WERI-Rb-1 (cell line): ENCODE results near the gene ATP9A.

Experiments
- DNase-seq: peaks from one replicate; pipeline ENCODE4 v3.0.0-alpha.2; 2020
- H3K27ac ChIP-seq: fragments of 250-450 bp; sonication (Bioruptor Pico); 2 replicates; pipeline ENCODE4 v1.5.1; 2020; ENCODE audit warnings: mild to moderate bottlenecking, moderate library complexity
- H3K27me3 ChIP-seq: fragments of 250-450 bp; sonication (Bioruptor Pico); 2 replicates; pipeline ENCODE4 v1.5.1; 2021; ENCODE audit warnings: mild to moderate bottlenecking, low read depth, moderate library complexity; ENCODE audit not compliant: insufficient read depth, severe bottlenecking
- H3K36me3 ChIP-seq: fragments of 250-450 bp; sonication (Bioruptor Pico); 2 replicates; pipeline ENCODE4 v1.5.1; 2020; ENCODE audit warnings: mild to moderate bottlenecking, moderate library complexity
- H3K4me3 ChIP-seq: 2 replicates; pipeline ENCODE4 v1.5.1; 2011; ENCODE audit warnings: low read depth, mild to moderate bottlenecking, control low read depth, low read length
- H3K9me3 ChIP-seq: fragments of 250-450 bp; sonication (Bioruptor Pico); 2 replicates; pipeline ENCODE4 v1.5.1; 2021; ENCODE audit warnings: mild to moderate bottlenecking, moderate library complexity; ENCODE audit not compliant: severe bottlenecking
- TF ChIP-seq, protein P1 (sequence below): IDR thresholded peaks from 2 replicates; pipeline ENCODE4 v1.5.1; 2011; ENCODE audit warnings: low read depth, mild to moderate bottlenecking, control low read depth, inconsistent platforms, low read length

ATP9A gene

DNA sequence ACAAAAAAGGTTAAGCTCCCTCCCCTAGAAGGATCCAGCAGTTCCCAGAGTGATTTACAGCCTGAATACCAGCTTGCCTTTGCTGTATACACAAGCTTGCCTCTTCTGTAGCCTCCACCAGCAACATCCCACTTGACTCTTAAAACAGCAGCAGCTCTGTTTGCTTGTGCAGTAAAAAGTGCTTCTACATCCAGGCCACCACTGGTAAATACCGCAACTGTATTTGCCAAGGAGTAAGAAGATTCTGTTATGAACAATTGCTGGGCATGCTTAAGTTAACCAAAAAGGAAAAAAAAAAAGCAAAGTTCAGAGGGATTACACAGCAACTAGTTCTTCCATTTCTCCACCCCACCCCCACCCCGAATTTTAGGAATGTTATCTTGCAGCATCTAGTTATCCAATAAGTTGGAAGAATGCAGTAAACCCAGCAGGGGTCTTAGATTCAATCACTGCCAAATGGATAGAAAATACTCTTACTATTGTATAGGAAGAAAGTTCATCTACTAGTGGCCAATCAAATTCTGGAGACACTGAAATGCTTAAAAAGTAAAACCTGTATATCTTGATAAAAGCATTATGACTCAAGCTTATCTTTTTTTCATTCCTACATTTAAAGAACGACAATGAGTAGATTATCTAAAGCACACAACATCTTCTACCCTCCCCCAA is 29.3 kb upstream of the ATP9A start:
- TF ChIP-seq, protein P1, sequence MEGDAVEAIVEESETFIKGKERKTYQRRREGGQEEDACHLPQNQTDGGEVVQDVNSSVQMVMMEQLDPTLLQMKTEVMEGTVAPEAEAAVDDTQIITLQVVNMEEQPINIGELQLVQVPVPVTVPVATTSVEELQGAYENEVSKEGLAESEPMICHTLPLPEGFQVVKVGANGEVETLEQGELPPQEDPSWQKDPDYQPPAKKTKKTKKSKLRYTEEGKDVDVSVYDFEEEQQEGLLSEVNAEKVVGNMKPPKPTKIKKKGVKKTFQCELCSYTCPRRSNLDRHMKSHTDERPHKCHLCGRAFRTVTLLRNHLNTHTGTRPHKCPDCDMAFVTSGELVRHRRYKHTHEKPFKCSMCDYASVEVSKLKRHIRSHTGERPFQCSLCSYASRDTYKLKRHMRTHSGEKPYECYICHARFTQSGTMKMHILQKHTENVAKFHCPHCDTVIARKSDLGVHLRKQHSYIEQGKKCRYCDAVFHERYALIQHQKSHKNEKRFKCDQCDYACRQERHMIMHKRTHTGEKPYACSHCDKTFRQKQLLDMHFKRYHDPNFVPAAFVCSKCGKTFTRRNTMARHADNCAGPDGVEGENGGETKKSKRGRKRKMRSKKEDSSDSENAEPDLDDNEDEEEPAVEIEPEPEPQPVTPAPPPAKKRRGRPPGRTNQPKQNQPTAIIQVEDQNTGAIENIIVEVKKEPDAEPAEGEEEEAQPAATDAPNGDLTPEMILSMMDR, result no peak
- Histone ChIP-seq H3K27ac (no peak overlapping the region), H3K9me3 (no peaks in the 10 kb centered on the region), H3K27me3 (no peaks in the 10 kb centered on the region), H3K4me3 (no peak overlapping the region), H3K36me3 (no peaks in the 10 kb centered on the region)
- DNase-seq, result no peak

DNA sequence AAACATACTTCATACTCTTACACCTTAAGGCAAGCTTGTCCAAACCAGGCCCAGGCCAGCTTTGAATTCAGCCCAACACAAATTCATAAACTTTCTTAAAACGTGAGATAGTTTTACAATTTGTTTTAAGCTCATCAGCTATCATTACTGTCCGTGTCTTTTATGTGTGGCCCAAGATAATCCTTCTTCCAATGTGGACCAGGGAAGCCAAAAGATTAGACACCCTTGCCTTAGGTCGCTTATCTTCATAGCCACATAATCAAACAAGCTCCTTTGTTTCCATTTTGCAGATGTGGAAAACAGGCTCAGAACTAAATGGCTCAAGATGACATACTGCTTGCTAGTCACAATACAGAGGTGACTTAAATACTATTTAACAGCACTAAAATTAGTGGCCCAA is 28.1 kb upstream of the ATP9A start:
- TF ChIP-seq, protein P1, result no peak
- no peaks in the 10 kb centered on the region for H3K9me3 ChIP-seq
- no peak overlapping the region for H3K27ac ChIP-seq
- no peak overlapping the region for H3K4me3 ChIP-seq
- no peaks in the 10 kb centered on the region for H3K36me3 ChIP-seq
- DNase-seq, result no peak
- H3K27me3 ChIP-seq, result no peaks in the 10 kb centered on the region

DNA sequence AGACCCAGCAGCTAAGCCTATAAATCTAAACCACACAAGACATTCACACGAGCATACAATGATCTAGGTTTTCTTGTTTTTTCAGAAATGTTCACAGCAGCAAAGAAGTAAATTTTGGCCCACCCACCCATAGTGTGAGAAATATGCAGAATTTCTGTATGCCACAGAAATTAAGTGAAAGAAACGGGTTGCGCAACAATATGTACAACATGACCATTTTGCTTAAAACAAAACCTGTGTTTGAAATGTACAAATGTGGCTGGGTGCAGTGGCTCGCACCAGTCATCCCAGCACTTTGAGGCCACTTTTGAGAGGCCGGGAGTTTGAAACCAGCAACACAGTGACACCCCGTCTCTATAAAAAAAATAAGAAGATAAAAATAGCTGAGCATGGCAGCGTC is 24.8 kb upstream of the ATP9A start:
- H3K36me3 ChIP-seq, result no peaks in the 10 kb centered on the region
- no peak for DNase-seq
- no peaks in the 10 kb centered on the region for H3K27me3 ChIP-seq
- H3K27ac ChIP-seq, result no peak overlapping the region
- H3K4me3 ChIP-seq, result no peak overlapping the region
- TF ChIP-seq, protein P1, result no peak
- no peaks in the 10 kb centered on the region for H3K9me3 ChIP-seq

DNA sequence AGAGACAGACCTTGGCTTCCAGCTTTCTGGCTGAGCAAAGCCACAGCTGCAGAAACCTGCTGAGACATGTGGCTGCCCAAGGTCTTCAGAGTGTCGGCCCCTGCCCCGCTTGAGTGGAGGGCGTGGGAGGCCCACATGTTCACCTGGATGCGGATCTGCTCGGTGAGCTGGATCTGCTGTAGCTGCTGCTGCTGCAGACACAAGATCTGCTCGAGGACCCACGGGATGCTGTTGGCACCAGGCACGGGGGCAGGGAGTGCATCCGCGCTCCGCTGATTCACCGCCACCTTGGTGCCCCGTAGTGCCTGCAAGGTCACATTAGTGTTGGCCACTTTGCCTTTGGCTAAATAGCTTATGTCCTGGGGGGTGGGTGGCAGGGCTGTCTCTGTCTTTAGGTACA is 23.4 kb upstream of the ATP9A start:
- no peak for DNase-seq
- TF ChIP-seq, protein P1, result no peak
- no peaks in the 10 kb centered on the region for H3K27me3 ChIP-seq
- no peak overlapping the region for H3K4me3 ChIP-seq
- no peak overlapping the region for H3K27ac ChIP-seq
- no peaks in the 10 kb centered on the region for H3K9me3 ChIP-seq
- no peaks in the 10 kb centered on the region for H3K36me3 ChIP-seq

DNA sequence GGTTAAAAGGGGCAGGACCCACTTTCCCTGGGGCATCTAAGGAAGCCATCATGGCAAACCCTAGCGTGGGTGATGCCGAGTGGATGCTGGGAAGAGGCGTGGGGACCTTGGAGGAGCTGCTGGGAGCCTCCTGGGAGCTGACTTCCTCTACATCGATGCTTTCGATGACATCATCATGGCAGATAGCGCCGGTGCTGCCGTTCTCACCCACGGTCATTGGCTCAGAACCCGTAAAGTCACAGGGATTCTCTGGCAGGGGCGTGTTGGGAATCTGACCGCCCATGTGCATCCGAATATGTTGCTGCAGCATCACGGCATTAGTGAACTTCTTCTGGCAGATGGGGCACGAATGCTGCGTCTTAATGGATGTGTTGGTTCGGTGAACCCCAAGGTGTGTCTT is 22.1 kb upstream of the ATP9A start:
- no peaks in the 10 kb centered on the region for H3K36me3 ChIP-seq

More for the DNA sequence above, 22.1 kb upstream of the ATP9A start:
- H3K9me3 ChIP-seq, result no peaks in the 10 kb centered on the region
- no peak for DNase-seq
- H3K4me3 ChIP-seq, result no peak overlapping the region
- no peak overlapping the region for H3K27ac ChIP-seq
- TF ChIP-seq, protein P1, result no peak
- no peaks in the 10 kb centered on the region for H3K27me3 ChIP-seq
